ENCODE data around the gene EFS.
"Not testable (repeated sequence)": the region's sequence is repeated elsewhere in the genome, so short reads cannot be mapped to it uniquely, and the experiment has no call there.

GRCh38 chr14:23386266-23386657 lies 21.3 kb upstream of the EFS start:
- not testable (repeated sequence) for TF ChIP-seq CTCF (IDR thresholded peaks at IDR 0.05); POLR2A (IDR thresholded peaks at IDR 0.05; ENCODE audit: low read depth); POLR2AphosphoS5 (IDR thresholded peaks at IDR 0.05); EP300 (IDR thresholded peaks at IDR 0.05)
